GM15510 (cell line): ENCODE measurements around the gene TSC22D2.

Source experiments
- POLR2A ChIP-seq: IDR thresholded peaks from 3 replicates; pipeline ENCODE4 v1.6.1; 2011; ENCODE audit warnings: borderline replicate concordance; ENCODE audit not compliant: insufficient read length; ENCODE audit errors: extremely low read depth

Gene TSC22D2

DNA sequence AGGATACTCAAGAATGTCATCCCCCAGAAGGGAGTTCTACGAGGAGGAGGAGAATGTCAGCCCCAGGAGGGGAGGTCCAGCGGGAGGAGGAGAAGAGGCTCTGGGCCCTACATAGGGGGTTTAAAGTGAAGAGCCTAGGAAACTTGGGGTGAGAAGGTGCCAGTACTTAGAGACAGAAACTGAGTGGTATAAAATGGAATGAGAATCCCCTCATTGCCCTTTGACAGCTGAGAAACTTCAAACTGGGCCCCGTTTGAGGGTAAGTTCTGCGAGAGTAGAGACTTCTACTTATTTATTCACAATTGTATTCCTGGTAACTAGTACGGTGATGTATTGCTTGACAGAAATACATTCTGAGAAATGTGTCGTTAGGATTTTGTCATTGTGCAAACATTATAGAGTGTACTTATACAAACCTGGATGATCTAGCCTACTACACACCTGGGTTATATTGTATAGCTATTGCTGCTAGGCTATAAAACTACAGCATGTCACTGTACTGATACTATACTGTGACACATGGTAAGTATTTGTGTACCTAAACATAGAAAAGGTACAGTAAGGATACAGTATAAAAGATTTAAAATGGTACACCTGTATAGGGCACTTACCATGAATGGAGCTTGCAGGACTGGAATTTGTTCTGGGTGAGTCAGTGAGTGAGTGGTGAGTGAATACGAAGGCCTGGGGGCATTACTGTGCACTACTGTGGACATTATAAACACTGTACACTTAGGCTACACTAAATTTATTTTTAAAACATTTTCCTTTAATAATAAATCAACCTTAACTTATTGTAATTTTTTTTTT lies 62.0 kb downstream of the TSC22D2 start:
- no peak for TF ChIP-seq POLR2A

DNA sequence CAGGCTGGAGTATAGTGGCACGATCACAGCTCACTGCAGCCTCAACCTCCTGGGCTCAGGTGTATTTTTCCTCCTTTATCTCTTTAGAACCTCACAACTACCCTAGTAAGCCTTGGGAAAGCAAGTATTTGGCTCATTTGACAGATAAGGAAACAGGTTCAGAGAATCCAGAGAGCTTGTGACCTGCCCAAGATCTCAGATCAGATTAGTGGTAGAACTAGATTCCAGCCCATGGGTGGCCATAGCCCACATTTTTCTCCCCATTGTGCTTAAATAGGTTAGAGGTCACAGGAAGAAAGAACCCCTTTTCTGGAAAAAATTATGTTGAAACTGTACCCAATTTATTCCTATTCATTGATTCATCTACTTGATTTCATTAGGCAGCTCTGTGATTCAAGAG lies 64.3 kb downstream of the TSC22D2 start:
- no peak for TF ChIP-seq POLR2A

- no peak for TF ChIP-seq POLR2A
These were observed 71.3 kb downstream of the TSC22D2 start for GRCh38 chr3:150479370-150479769.

GRCh38 chr3:150480877-150481276 lies 72.8 kb downstream of the TSC22D2 start:
- TF ChIP-seq POLR2A, result no peak

- TF ChIP-seq POLR2A, result no peak
These were observed 75.1 kb downstream of the TSC22D2 start for GRCh38 chr3:150483226-150483625.

GRCh38 chr3:150484410-150484809 lies 76.3 kb downstream of the TSC22D2 start:
- no peak for TF ChIP-seq POLR2A

GRCh38 chr3:150488867-150489266 lies 80.8 kb downstream of the TSC22D2 start:
- no peak for TF ChIP-seq POLR2A

GRCh38 chr3:150490277-150490986 lies 82.3 kb downstream of the TSC22D2 start:
- TF ChIP-seq POLR2A, result no peak

DNA sequence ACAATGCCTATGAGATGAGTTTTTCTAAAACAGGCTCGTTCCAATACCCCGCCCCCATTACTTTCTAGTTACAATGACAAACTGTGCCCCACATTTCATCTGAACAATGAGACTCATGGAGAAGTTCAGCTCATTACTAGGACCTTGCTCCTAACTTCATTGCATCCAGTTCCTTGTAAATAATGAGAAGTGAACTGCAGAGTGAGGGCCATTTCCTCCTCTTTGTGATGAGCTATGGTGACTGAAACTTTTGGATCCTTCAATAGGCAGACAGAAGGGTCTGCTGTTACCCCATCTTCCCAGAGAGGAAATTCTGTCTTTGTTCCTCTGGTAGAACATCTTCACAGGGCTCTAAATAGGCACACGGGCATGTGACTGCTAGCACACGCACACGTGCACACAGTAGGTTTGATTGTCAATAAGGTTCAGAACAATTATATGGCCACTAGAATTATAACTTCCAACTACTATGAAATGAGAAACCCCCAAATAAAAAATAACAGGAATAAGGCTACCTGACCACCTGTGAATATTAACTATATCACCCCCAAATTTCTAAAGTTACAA lies 86.4 kb downstream of the TSC22D2 start:
- no peak for TF ChIP-seq POLR2A

DNA sequence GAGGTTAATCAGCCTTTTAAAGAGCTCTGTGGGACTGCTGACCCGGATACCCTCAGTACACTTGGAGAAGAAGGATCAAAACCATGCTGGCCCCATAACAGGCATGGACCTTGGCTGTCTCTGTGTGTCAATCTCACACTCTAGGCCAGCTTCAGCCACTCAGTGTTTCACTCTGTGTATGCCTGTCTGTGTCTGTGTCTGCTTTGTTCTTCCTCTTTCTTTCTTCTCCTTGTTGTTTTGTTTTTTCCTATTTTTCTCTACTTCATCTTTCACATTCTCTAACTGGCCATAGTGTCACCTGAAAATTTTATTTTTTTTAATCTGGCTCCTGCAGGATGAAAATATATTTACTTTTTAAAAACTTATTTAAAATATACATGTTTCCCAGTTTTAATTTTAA lies 87.1 kb downstream of the TSC22D2 start:
- no peak for TF ChIP-seq POLR2A

GRCh38 chr3:150495563-150496168 lies 87.6 kb downstream of the TSC22D2 start:
- TF ChIP-seq POLR2A, result no peak

DNA sequence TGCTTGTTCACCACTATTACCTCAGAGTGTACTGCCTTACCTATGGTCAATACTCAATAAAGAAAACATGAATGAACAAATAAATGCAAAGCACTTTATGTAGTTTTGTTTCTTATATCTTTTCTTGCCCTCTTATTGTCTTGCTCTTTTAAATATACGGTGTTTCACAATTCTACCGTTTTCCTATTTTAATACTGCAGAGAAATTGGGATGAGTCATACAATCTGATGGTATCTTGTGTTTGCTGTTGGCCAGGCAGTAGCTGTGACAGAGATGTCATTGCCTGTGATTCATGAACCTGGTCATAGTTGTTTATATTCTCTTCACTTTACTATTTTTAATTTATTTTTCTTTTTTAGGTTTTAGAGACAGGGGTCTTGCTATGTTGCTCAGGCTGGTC lies 89.9 kb downstream of the TSC22D2 start:
- TF ChIP-seq POLR2A, result no peak

- no peak for TF ChIP-seq POLR2A
These were observed 95.5 kb downstream of the TSC22D2 start for GRCh38 chr3:150503402-150504099.

GRCh38 chr3:150504483-150504882 lies 96.4 kb downstream of the TSC22D2 start:
- no peak for TF ChIP-seq POLR2A

DNA sequence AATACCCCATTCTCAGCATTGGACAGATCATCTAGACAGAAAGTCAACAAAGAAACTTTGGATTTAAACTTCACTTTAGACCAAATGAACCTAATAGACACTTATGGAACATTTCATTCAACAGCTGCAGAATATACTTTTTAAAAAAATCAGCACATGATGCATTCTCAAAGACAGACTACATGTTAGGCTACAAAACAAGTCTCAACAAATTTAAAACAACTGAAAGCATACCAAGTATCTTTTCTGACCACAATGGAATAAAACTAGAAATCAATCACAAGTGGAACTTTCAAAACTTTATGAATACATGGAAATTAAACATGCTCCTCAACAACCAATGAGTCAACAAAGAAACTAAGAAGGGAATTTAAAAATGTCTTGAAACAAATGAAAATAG lies 100.3 kb downstream of the TSC22D2 start:
- TF ChIP-seq POLR2A, result no peak
